ENCODE measurements around the gene ZDHHC13.
"Not testable (repeated sequence)": the region's sequence is repeated elsewhere in the genome, so short reads cannot be mapped to it uniquely, and the experiment has no call there.

ZDHHC13 gene

GRCh38 chr11:19101796-19102520, 15.0 kb upstream of the ZDHHC13 start:
- no peak for DNase-seq

- DNase-seq, result no peak
These were observed 14.5 kb upstream of the ZDHHC13 start for GRCh38 chr11:19102521-19102900.

- DNase-seq, result no peak
These were observed 12.0 kb upstream of the ZDHHC13 start for GRCh38 chr11:19105011-19105410.

- no peak for DNase-seq
These were observed 9.8 kb upstream of the ZDHHC13 start for GRCh38 chr11:19107125-19107524.

- DNase-seq, result no peak
These were observed 6.7 kb upstream of the ZDHHC13 start for GRCh38 chr11:19110295-19110694.

- DNase-seq, result no peak
These were observed 5.2 kb upstream of the ZDHHC13 start for GRCh38 chr11:19111809-19112208.

GRCh38 chr11:19116276-19116970, 545 bp upstream of the ZDHHC13 start:
- DNase-seq, result no peak

GRCh38 chr11:19117760-19118097, 761 bp downstream of the ZDHHC13 start:
- no peak for DNase-seq

GRCh38 chr11:19121646-19122045, 4.7 kb downstream of the ZDHHC13 start:
- DNase-seq, result no peak

GRCh38 chr11:19122960-19123615, 6.1 kb downstream of the ZDHHC13 start:
- DNase-seq, result no peak

GRCh38 chr11:19126562-19127325, 9.8 kb downstream of the ZDHHC13 start:
- not testable (repeated sequence) for DNase-seq

- DNase-seq, result no peak
These were observed 17.0 kb downstream of the ZDHHC13 start for GRCh38 chr11:19134004-19134403.

- DNase-seq, result not testable (repeated sequence)
These were observed 19.9 kb downstream of the ZDHHC13 start for GRCh38 chr11:19136884-19137283.

- DNase-seq, result no peak
These were observed 28.4 kb downstream of the ZDHHC13 start for GRCh38 chr11:19145319-19145718.

- no peak for DNase-seq
These were observed 39.9 kb downstream of the ZDHHC13 start for GRCh38 chr11:19156892-19157291.

GRCh38 chr11:19160847-19161246, 43.9 kb downstream of the ZDHHC13 start:
- no peak for DNase-seq

- no peak for DNase-seq
These were observed 44.7 kb downstream of the ZDHHC13 start for GRCh38 chr11:19161651-19162050.

- no peak for DNase-seq
These were observed 46.1 kb downstream of the ZDHHC13 start for GRCh38 chr11:19162951-19163505.

- DNase-seq, result no peak
These were observed 46.6 kb downstream of the ZDHHC13 start for GRCh38 chr11:19163617-19164016.

- DNase-seq, result no peak
These were observed 47.4 kb downstream of the ZDHHC13 start for GRCh38 chr11:19164230-19164855.

- DNase-seq, result no peak
These were observed 47.9 kb downstream of the ZDHHC13 start for GRCh38 chr11:19164881-19165280.

GRCh38 chr11:19168090-19168489, 51.1 kb downstream of the ZDHHC13 start:
- no peak for DNase-seq

Measured in activated CD4-positive, CD25-positive, alpha-beta regulatory T cell (primary cell).